Colonic mucosa (tissue), 4 donors: ENCODE results near the gene VASN. TPM values are rescaled to one million over a fixed set of nuclear protein-coding genes. Genes with fewer than 3 reads are reported as not detected.

ENCODE experiments used
- DNase-seq: peaks from one replicate; pipeline ENCODE4 v3.0.0-alpha.2; 2020
- H3K27ac ChIP-seq: fragments of 200-600 bp; one replicate; pipeline ENCODE4 v1.8.0; 2021
- H3K27me3 ChIP-seq: fragments of 200-600 bp; one replicate; pipeline ENCODE4 v1.8.0; 2021
- H3K36me3 ChIP-seq: fragments of 200-600 bp; one replicate; pipeline ENCODE4 v1.8.0; 2021
- H3K4me1 ChIP-seq: fragments of 200-600 bp; one replicate; pipeline ENCODE4 v1.8.0; 2021; ENCODE audit warnings: mild to moderate bottlenecking
- H3K4me3 ChIP-seq: fragments of 200-600 bp; one replicate; pipeline ENCODE4 v1.8.0; 2021
- H3K9ac ChIP-seq, 2 donors: one replicate each; pipeline ENCODE4 v1.7.0; 2013; ENCODE audit warnings: control low read depth in 2 of 2, low read depth in 2 of 2, low read length in 2 of 2
- H3K9me3 ChIP-seq: fragments of 200-600 bp; one replicate; pipeline ENCODE4 v1.8.0; 2021
- intact Hi-C: fragments of 100-400 bp; cut with DNase I; formaldehyde crosslinking; loops from one replicate; pipeline ENCODE4 v1.14.1; 2022
- total RNA-seq, 2 donors: library from RNA; stranded (reverse); fragmentation: NEBNext Ultra II Directional in 1 of 2; extraction: Animal tissue kit (Norgen Biotek cat#: 25700) in 1 of 2; gene quantifications; one replicate each; pipeline ENCODE4 v1.2.1, GENCODE V29; 2021
- TF ChIP-seq, protein P1 (sequence below): fragments of 200-600 bp; IDR thresholded peaks from one replicate; pipeline ENCODE4 v1.8.0; 2022; ENCODE audit warnings: antibody characterized with exemption, mild to moderate bottlenecking
- donor health status: healthy.
- donor health status: DM: no; HTN: no; CAD: no.
- donor health status: DM: no; HTN: no; CAD: no.

Gene VASN
- total RNA-seq, 2 donors from 2014 or later, result 2.7 to 4.1 TPM

DNA sequence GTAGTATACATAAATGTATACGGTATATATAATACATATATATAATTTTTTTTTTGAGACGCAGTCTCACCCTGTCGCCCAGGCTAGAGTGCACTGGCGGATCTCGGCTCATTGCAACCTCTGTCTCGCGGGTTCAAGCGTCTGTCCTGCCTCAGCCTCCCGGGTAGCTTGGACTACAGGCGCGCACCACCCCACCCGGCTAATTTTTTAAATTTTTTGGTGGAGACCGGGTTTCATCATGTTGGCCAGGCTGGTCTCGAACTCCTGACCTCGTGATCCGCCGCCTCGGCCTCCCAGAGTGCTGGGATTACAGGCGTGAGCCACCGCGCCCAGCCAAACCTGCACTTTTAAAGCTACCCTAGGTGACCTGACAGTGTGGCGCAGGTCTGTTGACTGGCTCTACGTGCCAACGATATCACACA, 21.3 kb upstream of the VASN start:
- TF ChIP-seq, protein P1, sequence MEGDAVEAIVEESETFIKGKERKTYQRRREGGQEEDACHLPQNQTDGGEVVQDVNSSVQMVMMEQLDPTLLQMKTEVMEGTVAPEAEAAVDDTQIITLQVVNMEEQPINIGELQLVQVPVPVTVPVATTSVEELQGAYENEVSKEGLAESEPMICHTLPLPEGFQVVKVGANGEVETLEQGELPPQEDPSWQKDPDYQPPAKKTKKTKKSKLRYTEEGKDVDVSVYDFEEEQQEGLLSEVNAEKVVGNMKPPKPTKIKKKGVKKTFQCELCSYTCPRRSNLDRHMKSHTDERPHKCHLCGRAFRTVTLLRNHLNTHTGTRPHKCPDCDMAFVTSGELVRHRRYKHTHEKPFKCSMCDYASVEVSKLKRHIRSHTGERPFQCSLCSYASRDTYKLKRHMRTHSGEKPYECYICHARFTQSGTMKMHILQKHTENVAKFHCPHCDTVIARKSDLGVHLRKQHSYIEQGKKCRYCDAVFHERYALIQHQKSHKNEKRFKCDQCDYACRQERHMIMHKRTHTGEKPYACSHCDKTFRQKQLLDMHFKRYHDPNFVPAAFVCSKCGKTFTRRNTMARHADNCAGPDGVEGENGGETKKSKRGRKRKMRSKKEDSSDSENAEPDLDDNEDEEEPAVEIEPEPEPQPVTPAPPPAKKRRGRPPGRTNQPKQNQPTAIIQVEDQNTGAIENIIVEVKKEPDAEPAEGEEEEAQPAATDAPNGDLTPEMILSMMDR, result no peak
- Histone ChIP-seq H3K9ac (peak overlapping the region; percentile 82 to 96), H3K4me1 (peaks cover 8% of the 10 kb centered on the region), H3K4me3 (peak overlapping the region; percentile 85), H3K9me3 (no peaks in the 10 kb centered on the region), H3K27ac (peak overlapping the region; percentile 85), H3K36me3 (no peaks in the 10 kb centered on the region), H3K27me3 (no peaks in the 10 kb centered on the region)
- no peak for DNase-seq
- intact Hi-C loops, result no loop called here

DNA sequence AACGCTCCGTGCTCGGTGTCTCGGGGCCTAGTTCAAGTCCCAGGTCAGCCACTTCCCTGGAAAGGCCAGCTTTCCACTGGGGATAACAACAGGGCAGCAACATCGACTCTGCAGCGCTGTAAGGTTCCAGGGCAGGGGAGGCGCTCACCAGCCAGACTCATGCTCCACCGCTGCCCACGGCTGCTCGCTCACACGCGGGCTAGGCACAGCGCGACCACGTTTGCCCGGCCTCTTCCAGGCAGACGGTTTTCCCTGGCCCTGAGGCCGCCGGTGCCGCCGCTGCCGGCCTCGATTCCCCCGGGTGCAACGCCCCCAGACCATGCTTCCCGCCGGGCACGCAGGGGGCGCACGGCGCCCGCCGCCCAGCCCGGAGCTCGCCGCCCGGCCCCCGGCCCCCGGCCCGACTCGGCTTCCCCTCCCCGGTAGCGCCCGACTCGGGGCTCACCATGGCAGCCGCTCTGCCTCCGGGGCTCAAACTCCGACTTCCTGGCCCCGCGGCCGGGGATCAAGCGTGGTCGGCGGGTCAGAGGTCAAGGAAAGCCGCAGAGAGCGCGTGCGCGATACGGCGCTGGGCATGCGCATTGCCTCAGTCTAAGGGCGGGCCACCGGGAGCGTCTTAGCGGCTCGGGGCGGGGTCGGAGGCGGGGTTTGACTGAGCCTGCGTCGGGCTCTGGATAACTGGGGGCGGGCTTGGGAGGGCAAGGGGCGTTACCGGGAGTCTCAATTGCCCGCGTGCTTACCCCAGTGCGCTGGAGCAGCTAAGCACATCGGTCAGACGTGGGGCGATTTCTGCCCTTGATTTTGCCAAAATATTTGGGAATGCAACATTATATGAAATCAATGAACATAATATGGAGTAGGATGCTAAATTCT, 20.6 kb upstream of the VASN start, which contains the start of gene PAM16:
TSS of gene PAM16 (minus strand) at position 535 of the 873 bp plus-strand sequence. CDS start at position 448, 87 bp downstream.
- H3K27ac ChIP-seq, result peak within 1 kb of the TSS; percentile 85
- H3K4me1 ChIP-seq, result peaks cover 8% of the 10 kb centered on the region
- H3K27me3 ChIP-seq, result no peaks in the 10 kb centered on the region
- H3K36me3 ChIP-seq, result no peaks in the 10 kb centered on the region
- peak within 1 kb of the TSS; percentile 85 for H3K4me3 ChIP-seq
- intact Hi-C loops, result no loop called here
- DNase-seq, result peak; percentile 98
- TF ChIP-seq, protein P1, result no peak
- peak within 1 kb of the TSS; percentile 82 to 96 for H3K9ac ChIP-seq
- H3K9me3 ChIP-seq, result no peaks in the 10 kb centered on the region

DNA sequence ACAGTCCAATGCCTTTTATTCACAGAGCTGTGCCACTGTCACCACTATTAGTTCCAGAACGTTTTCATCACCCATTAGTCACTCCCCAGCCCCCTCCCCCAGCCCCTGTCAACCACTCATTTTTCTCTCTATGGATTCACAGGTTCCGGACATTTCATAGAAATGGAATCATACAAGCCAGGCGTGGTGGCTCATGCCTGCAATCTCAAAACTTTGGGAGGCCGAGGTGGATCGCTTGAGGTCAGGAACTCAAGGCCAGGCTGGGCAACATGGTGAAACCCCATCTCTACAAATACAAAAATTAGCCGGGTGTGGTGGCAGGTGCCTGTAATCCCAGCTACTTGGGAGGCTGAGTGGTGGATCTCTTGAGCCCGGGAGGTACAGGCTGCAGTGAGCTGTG, 19.8 kb upstream of the VASN start:
- TF ChIP-seq, protein P1, result no peak
- H3K9ac ChIP-seq, result no peak overlapping the region
- no peaks in the 10 kb centered on the region for H3K27me3 ChIP-seq
- no peaks in the 10 kb centered on the region for H3K36me3 ChIP-seq
- H3K9me3 ChIP-seq, result no peaks in the 10 kb centered on the region
- H3K27ac ChIP-seq, result no peak overlapping the region
- H3K4me3 ChIP-seq, result no peak overlapping the region
- intact Hi-C loops, result no loop called here
- DNase-seq, result no peak
- peaks cover 8% of the 10 kb centered on the region for H3K4me1 ChIP-seq

DNA sequence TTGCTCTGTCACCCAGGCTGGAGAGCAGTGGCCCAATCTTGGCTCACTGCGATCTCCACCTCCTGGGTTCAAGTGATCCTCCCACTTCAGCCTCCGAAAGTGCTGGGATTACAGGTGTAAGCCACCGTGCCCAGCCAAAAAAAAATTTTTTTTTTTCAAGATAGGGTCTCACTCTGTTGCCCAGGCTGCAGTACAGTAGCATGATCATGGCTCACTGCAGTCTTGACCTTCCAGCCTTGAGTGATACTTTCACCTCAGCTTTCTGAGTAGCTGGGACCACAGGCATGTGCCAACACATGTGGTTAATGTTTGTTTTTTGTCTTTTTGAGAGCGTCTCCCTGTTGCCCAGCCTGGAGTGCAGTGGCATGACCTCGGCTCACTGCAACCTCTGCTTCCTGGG, 18.8 kb upstream of the VASN start:
- no peak for DNase-seq
- no peak overlapping the region for H3K4me3 ChIP-seq
- H3K4me1 ChIP-seq, result peaks cover 8% of the 10 kb centered on the region
- no peak overlapping the region for H3K9ac ChIP-seq
- TF ChIP-seq, protein P1, result no peak
- intact Hi-C loops, result no loop called here
- H3K36me3 ChIP-seq, result no peaks in the 10 kb centered on the region
- H3K27ac ChIP-seq, result no peak overlapping the region
- H3K27me3 ChIP-seq, result no peaks in the 10 kb centered on the region
- no peaks in the 10 kb centered on the region for H3K9me3 ChIP-seq

DNA sequence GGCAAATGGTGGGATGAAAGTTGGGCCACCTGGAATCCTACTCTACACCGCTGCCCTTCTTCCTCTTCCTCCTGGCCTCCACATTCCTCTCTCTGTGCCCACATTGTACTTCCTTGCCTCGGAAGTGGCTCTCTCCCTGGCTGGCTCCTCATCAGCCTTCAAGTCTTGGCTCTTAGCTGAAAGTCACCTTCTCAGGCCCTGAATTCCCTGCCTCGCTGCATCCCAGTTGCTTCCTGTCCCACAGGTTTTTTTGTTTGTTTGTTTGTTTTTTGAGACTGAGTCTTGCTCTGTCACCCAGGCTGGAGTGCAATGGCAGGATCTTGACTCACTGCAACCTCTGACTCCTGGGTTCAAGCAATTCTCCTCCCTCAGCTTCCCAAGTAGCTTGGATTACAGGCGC, 18.0 kb upstream of the VASN start:
- intact Hi-C loops, result no loop called here
- no peaks in the 10 kb centered on the region for H3K27me3 ChIP-seq
- TF ChIP-seq, protein P1, result no peak
- DNase-seq, result no peak
- no peaks in the 10 kb centered on the region for H3K36me3 ChIP-seq
- no peaks in the 10 kb centered on the region for H3K9me3 ChIP-seq
- H3K27ac ChIP-seq, result no peak overlapping the region
- H3K4me3 ChIP-seq, result no peak overlapping the region
- H3K4me1 ChIP-seq, result peaks cover 8% of the 10 kb centered on the region
- H3K9ac ChIP-seq, result no peak overlapping the region
